ENCODE results near the gene GABRR3.

GABRR3 gene

GRCh38 chr3:97950360-97950759, 84.8 kb downstream of the GABRR3 start:
- CTCF ChIA-PET = interaction anchor here (0.7 kb wide), 1 partner anchor 582 kb away, joined by 6 read pairs; the partner anchor contains the start of gene GPR15
- no peak overlapping the region for H3K27ac ChIP-seq
- TF ChIP-seq CTCF (conservative IDR thresholded peaks at IDR 0.05; ENCODE audit: low read depth) = no peak
- no peak for DNase-seq (ENCODE audit: low spot score)
- POLR2A ChIA-PET (ENCODE audit: low non-redundant PET) = no interaction called here

GRCh38 chr3:97949743-97950142, 85.4 kb downstream of the GABRR3 start:
- ChIA-PET POLR2A (ENCODE audit: low non-redundant PET) (no interaction called here), CTCF (no interaction called here)
- no peak for DNase-seq (ENCODE audit: low spot score)
- no peak for TF ChIP-seq CTCF (conservative IDR thresholded peaks at IDR 0.05; ENCODE audit: low read depth)
- no peak overlapping the region for H3K27ac ChIP-seq

- POLR2A ChIA-PET (ENCODE audit: low non-redundant PET) = no interaction called here
- DNase-seq (ENCODE audit: low spot score) = no peak
- TF ChIP-seq CTCF (conservative IDR thresholded peaks at IDR 0.05; ENCODE audit: low read depth) = no peak
- no peak overlapping the region for H3K27ac ChIP-seq
- CTCF ChIA-PET = no interaction called here
Observed at GRCh38 chr3:97949110-97949485, 86.0 kb downstream of the GABRR3 start.

- TF ChIP-seq CTCF (conservative IDR thresholded peaks at IDR 0.05; ENCODE audit: low read depth) = no peak
- no peak for DNase-seq (ENCODE audit: low spot score)
- no peak overlapping the region for H3K27ac ChIP-seq
- POLR2A ChIA-PET (ENCODE audit: low non-redundant PET) = no interaction called here
- CTCF ChIA-PET = no interaction called here
Observed at GRCh38 chr3:97948351-97949109, 86.6 kb downstream of the GABRR3 start.

GRCh38 chr3:97942801-97943546, 92.1 kb downstream of the GABRR3 start:
- TF ChIP-seq CTCF (conservative IDR thresholded peaks at IDR 0.05; ENCODE audit: low read depth) = no peak
- H3K27ac ChIP-seq = no peak overlapping the region
- ChIA-PET POLR2A (ENCODE audit: low non-redundant PET) (no interaction called here), CTCF (no interaction called here)
- no peak for DNase-seq (ENCODE audit: low spot score)

- TF ChIP-seq CTCF (conservative IDR thresholded peaks at IDR 0.05; ENCODE audit: low read depth) = no peak
- DNase-seq (ENCODE audit: low spot score) = no peak
- H3K27ac ChIP-seq = no peak overlapping the region
- ChIA-PET POLR2A (ENCODE audit: low non-redundant PET) (no interaction called here), CTCF (no interaction called here)
Observed at GRCh38 chr3:97940034-97940433, 95.1 kb downstream of the GABRR3 start.

Measured in RWPE1 (cell line).